HG03342 (cell line): Measurements from ENCODE around the gene KIF26B.
"Not testable (repeated sequence)": the region's sequence is repeated elsewhere in the genome, so short reads cannot be mapped to it uniquely, and the experiment has no call there.

Experiments used
- ATAC-seq: cut with Tn5 transposase; IDR thresholded peaks from one replicate; pipeline ENCODE4 v1.9.1; 2021; ENCODE audit warnings: mild to moderate bottlenecking, moderate library complexity; ENCODE audit not compliant: unreplicated experiment

Gene KIF26B

DNA sequence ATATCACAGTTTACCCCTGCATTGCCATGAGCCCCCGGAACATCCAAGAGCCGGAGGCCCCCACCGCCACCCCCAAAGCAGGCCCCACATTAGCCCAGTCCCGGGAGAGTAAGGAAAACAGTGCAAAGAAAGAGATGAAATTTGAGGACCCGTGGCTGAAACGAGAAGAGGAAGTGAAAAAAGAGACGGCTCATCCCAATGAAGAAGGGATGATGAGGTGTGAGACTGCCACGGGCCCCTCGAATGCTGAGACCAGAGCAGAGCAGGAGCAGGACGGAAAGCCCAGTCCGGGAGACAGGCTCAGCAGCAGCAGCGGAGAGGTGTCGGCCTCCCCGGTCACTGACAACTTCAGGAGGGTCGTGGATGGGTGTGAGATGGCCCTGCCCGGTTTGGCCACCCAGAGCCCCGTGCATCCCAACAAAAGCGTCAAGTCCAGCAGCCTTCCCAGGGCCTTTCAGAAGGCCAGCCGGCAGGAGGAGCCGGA is 532.4 kb downstream of the KIF26B start:
- ATAC-seq = no peak

DNA sequence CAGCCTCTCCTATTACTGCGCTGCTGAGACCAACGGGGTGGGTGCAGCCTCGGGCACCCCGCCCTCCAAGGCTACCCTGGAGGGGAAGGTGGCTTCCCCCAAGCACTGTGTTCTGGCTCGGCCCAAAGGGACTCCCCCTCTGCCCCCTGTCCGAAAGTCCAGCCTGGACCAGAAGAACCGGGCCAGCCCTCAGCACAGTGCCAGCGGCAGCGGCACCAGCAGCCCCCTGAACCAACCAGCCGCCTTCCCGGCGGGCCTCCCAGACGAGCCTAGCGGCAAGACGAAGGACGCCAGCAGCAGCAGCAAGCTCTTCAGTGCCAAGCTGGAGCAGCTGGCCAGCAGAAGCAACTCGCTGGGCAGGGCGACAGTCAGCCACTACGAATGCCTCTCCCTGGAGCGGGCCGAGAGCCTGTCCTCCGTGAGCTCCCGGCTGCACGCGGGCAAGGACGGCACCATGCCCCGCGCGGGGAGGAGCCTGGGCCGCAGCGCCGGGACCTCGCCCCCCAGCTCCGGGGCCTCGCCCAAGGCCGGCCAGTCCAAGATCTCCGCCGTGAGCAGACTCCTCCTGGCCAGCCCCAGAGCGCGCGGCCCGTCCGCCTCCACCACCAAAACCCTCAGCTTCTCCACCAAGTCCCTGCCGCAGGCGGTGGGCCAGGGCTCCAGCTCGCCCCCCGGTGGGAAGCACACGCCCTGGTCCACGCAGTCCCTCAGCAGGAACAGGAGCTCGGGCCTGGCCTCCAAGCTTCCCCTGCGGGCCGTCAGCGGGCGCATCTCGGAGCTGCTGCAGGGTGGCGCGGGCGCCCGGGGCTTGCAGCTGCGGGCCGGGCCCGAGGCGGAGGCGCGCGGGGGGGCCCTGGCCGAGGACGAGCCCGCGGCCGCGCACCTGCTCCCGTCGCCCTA is 533.1 kb downstream of the KIF26B start:
- no peak for ATAC-seq

DNA sequence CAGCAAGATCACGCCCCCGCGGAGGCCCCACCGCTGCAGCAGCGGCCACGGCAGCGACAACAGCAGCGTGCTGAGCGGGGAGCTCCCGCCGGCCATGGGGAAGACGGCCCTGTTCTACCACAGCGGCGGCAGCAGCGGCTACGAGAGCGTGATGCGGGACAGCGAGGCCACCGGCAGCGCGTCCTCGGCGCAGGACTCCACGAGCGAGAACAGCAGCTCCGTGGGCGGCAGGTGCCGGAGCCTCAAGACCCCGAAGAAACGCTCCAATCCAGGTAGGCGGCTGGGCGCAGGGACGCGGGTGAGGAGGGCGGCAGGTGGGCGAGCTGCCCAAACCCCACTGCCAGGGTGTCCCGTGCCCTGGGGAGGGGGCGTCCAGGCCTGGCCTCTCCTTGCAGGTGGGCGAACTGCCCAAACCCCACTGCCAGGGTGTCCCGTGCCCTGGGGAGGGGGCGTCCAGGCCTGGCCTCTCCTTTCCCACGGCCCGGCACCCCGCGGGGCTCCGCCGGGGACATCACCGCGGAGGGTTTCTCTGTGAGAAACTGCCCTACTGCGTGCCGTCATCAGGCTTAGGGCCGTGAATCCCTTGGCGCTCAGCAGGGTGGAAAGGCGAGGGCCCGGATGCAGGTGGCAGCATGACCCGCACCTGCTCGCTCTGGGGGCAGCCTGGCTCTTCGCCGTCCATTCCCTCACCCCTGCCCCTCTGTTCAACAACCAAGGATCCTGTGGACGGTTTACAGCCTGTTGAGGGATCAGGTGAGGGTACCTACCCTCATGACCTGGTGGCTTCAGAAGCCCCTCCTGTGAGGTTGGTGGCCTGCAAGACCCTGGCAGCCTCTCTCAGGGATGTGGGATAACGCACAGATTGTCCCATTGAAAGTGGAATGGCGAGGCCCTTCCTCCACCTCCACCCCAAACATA is 534.0 kb downstream of the KIF26B start:
- no peak for ATAC-seq

DNA sequence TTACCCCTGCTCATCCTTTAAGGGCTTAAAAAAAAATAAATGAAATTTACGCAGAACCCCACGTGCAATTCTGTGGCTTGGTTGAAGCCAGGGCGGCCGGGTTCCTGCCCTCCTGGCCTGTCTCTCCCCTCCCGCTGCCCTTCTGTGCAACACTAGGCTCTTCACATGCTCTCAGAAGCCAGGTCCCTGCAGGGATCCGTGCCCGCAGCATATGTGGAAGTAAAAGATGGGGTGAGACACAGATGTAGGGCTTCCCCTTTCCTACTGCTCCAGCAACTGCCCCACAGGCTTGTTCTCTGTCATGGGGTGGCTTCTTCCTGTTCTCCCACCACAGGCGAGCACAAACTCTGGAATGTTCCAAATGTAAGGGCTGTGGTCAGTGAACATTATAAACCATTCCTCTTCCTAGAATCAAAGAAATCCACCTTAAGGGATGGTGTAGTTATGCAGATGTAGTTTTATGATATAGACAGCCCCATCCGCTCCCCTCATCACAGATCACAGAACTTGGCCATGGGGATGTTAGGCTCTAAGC is 535.4 kb downstream of the KIF26B start:
- no peak for ATAC-seq

DNA sequence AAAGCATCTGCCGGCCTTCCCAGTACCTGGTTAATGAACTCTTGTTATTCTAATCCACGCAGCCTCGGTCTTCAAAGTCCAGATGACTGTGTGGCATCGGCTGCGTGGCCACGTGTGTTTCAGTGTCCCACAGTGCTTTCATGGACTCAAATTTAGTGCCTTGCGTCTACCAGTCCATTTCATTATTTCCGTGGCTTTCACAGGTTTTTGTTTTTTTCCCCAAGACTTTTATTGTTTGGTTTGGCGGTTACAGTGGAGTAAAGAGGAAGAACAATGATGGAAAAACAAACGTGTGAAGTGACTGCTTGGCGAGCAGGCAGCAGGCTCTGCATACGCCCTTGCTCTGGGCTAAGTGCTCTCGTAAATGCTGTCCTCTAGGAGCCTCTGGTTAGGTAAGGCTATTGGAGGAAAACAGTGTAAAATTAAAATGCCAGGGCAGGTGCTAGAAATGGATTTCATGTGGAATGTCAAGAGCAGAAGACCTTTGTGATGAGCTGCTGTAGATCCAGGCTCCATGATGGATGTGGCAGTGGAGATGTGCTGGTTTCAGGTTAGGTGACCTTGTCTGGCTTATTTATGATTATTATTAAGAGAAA is 536.3 kb downstream of the KIF26B start:
- no peak for ATAC-seq

DNA sequence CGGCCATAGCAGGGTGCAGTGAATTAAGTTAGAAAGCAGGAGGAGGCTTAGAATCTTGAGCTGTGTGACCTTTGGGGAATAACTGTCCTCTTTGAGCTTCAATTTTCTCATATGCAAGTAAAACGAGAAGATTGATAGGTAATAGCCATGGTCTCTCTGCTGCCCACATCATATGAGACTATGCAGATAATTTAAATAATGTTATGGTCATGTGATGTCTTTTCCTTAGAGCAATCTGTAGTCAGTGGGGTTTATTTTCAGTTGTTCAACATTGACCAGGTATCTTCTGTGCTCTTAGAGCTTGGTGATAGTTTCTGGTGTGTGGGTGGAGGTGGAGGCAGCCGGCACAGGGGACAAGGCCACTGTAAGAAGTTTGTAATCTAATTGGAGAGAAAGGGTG is 537.1 kb downstream of the KIF26B start:
- ATAC-seq = no peak

- ATAC-seq = no peak
These were observed 537.5 kb downstream of the KIF26B start for GRCh38 chr1:245692318-245692717.

- no peak for ATAC-seq
These were observed 538.5 kb downstream of the KIF26B start for GRCh38 chr1:245693116-245693793.

- ATAC-seq = no peak
These were observed 539.4 kb downstream of the KIF26B start for GRCh38 chr1:245693941-245694752.

DNA sequence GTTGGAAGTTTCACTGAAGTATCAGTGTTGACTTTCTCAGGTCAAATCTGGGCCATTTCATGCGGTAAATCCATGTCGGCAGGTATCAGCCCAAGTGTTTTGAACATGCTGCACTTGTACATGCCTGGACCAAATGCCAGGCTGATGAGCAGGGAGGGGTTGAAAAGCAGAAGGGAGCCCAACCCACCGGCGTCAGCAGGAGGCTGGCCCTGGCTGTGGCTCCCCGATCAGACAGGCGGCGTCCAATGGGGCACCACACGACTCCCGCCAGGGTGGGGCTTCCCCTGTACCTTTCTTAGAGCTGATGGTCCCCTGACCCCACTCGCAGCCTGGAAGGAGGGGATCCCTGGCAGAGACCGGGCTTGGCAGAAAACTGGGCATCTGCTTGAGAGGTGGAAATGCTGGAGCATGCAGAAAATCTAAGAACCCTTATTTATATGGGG is 540.0 kb downstream of the KIF26B start:
- ATAC-seq = no peak

DNA sequence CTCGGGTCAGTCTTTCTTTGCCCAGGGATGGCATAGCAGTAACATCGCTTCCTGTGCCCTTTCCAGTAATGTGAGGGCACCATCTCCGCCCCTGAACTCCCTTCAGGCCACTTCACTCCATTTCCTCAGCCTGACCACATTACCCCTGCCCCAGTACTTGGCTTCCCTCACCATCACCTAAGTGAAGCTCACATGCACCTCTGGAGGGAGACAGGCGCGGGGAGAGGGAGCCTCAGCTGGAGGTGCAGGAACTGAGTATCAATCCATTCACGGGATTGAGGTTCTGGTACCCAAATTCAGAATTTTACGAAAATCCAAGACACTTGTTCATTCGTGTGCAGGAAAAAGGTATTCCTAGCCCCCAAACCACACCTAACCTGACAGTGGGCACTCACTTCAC is 540.4 kb downstream of the KIF26B start:
- no peak for ATAC-seq

DNA sequence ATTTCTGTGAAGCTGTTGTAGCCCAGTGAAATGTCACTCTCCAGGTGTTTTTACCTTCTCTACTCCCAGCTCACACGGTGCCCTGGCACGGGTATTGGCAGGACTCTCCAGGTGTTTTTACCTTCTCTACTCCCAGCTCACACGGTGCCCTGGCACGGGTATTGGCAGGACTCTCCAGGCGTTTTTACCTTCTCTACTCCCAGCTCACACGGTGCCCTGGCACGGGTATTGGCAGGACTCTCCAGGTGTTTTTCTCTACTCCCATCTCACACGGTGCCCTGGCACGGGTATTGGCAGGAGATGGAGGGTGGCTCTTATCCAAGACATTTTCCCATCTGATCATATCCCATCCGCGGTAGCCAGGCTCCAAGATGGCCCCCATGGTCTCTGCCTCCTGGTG is 540.9 kb downstream of the KIF26B start:
- not testable (repeated sequence) for ATAC-seq

DNA sequence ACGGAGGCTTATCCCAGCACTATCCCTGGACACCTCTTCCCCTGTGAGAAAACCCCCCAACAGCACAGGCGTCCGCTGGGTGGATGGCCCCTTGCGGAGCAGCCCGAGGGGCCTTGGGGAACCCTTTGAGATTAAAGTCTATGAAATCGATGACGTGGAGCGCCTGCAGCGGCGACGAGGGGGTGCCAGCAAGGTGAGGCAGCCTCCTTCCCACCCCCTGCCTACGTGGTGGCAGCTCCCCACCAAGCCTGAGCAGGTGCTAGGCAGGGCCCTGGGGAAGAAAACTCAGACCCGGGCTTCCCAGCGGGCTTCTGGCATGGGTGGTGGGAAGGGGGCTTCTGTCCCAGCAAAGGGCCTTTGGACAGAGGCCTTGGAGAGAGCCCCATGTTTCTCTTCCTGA is 543.3 kb downstream of the KIF26B start:
- ATAC-seq = no peak

GRCh38 chr1:245698860-245699259 is 544.1 kb downstream of the KIF26B start:
- no peak for ATAC-seq

DNA sequence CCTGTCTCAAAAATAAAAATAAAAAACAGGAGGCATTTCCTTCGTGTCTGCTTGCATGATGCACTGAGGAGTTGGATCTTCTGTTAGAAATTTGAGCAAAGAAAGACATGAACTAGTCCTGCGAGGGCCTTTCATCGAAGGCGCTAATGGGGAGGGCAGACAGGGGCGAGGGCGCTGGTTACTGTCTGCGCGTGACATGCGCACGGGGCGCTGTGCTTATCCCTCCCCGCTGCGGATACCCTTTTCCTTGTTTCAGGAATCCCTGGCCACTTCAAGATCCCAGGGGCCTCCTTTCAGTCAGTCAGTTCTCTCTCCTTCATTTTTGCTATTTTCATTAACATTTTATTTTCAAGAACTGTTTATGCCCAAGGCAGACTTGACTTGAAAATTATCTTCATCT is 545.8 kb downstream of the KIF26B start:
- ATAC-seq = no peak

- no peak for ATAC-seq
These were observed 546.8 kb downstream of the KIF26B start for GRCh38 chr1:245701631-245702030.

DNA sequence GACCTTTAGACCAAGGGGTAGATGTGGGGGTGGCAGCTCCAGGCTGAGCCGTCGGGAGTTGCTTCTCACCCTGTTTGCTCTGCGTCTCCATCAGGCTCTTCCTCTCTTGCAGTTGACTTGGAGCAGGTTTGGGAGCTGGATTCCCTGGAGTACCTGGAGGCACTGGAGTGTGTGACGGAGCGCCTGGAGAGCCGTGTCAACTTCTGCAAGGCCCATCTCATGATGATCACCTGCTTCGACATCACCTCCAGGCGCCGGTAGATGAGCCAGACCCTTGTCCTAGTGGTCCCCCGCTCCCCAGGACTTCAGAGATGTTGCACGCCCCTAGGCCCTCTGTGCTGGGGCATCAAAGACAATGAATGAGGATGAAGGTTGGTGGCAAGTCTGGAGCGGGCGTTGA is 547.6 kb downstream of the KIF26B start:
- no peak for ATAC-seq

GRCh38 chr1:245704341-245704740 is 549.6 kb downstream of the KIF26B start:
- no peak for ATAC-seq

DNA sequence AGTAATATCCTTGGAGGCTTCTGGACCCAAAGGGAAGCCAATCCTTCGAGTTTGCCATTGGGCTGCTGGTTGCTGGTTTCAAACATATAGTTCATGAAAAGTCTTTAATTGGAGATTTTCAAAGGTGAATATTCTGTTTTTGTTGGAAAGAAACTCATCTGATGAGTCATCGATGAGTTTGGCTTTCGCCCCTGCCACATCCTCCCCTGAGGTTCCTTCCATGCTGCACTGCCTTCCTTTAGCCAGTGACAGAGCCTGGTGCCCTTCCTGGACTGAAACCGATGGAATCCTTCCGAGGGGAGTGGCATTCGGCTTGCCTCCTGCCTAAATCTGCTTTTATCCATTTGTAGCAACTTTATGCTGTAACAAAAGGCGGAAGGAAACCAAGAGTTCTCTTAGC is 550.0 kb downstream of the KIF26B start:
- no peak for ATAC-seq

DNA sequence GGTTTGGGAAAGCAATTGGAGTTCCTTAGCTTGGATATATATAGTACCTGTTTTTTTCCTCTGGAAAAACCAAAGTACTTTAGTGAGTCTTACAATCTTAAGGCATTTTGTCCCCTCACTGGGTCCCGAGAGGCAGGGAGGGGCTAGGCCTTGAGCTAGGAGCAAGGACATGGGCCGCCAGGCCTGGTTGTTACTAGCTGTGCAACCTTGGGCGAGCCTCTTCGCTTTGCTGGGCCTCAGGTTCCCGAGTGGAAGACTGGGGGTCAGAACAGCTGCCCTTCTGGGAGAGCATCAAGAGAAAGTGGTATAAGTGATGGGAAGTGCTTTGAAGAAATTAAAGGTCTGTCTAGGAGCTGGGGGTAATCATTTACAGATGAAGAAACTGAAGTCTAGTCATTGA is 553.2 kb downstream of the KIF26B start:
- no peak for ATAC-seq
